ENCODE data around the gene QDPR.

The QDPR gene

GRCh38 chr4:17528551-17529165 is 16.8 kb upstream of the QDPR start:
- Histone ChIP-seq H4K20me1 (ENCODE audit: insufficient read depth, low read length) (no peaks in the 10 kb centered on the region), H3K36me3 (replicated peaks; ENCODE audit: insufficient read depth, low read length) (no peaks in the 10 kb centered on the region), H3K9me2 (replicated peaks; ENCODE audit: insufficient read depth, low read length) (no peaks in the 10 kb centered on the region), H3K9me3 (replicated peaks; ENCODE audit: insufficient read depth, low read length) (no peaks in the 10 kb centered on the region), H3K4me1 (ENCODE audit: low read length) (no peaks in the 10 kb centered on the region), H3K9ac (ENCODE audit: low read length) (no peak overlapping the region), H3K4me2 (ENCODE audit: low read depth, low read length) (no peak overlapping the region), H3K4me3 (ENCODE audit: low read length) (no peak overlapping the region), H3F3A (ENCODE audit: insufficient read depth, low read length) (no peaks in the 10 kb centered on the region), H2AFZ (ENCODE audit: low read length) (no peak overlapping the region), H3K27ac (ENCODE audit: low read length) (no peak overlapping the region), H3K79me2 (ENCODE audit: low read length) (no peaks in the 10 kb centered on the region), H3K27me3 (replicated peaks; ENCODE audit: insufficient read depth, low read length) (no peaks in the 10 kb centered on the region)
- TF ChIP-seq CTCF (IDR thresholded peaks at IDR 0.05; ENCODE audit: low read length) (no peak), EZH2phosphoT487 (IDR thresholded peaks at IDR 0.05; ENCODE audit: low read length) (no peak), EZH2 (optimal IDR thresholded peaks at IDR 0.05; ENCODE audit: low read depth, low read length) (no peak)
- DNase-seq = no peak

- H3K36me3 ChIP-seq (replicated peaks; ENCODE audit: insufficient read depth, low read length) = no peaks in the 10 kb centered on the region
- H3K27ac ChIP-seq (ENCODE audit: low read length) = no peak overlapping the region
- DNase-seq = no peak
- no peaks in the 10 kb centered on the region for H3K27me3 ChIP-seq (replicated peaks; ENCODE audit: insufficient read depth, low read length)
- no peaks in the 10 kb centered on the region for H4K20me1 ChIP-seq (ENCODE audit: insufficient read depth, low read length)
- no peaks in the 10 kb centered on the region for H3K9me3 ChIP-seq (replicated peaks; ENCODE audit: insufficient read depth, low read length)
- H2AFZ ChIP-seq (ENCODE audit: low read length) = no peak overlapping the region
- no peak overlapping the region for H3K9ac ChIP-seq (ENCODE audit: low read length)
- no peaks in the 10 kb centered on the region for H3K79me2 ChIP-seq (ENCODE audit: low read length)
- H3K9me2 ChIP-seq (replicated peaks; ENCODE audit: insufficient read depth, low read length) = no peaks in the 10 kb centered on the region
- TF ChIP-seq EZH2phosphoT487 (IDR thresholded peaks at IDR 0.05; ENCODE audit: low read length) = no peak
- no peak for TF ChIP-seq EZH2 (optimal IDR thresholded peaks at IDR 0.05; ENCODE audit: low read depth, low read length)
- no peak for TF ChIP-seq CTCF (IDR thresholded peaks at IDR 0.05; ENCODE audit: low read length)
- H3F3A ChIP-seq (ENCODE audit: insufficient read depth, low read length) = no peaks in the 10 kb centered on the region
- H3K4me2 ChIP-seq (ENCODE audit: low read depth, low read length) = no peak overlapping the region
- H3K4me1 ChIP-seq (ENCODE audit: low read length) = no peaks in the 10 kb centered on the region
- no peak overlapping the region for H3K4me3 ChIP-seq (ENCODE audit: low read length)
Observed at GRCh38 chr4:17526695-17527477, 15.0 kb upstream of the QDPR start.

DNA sequence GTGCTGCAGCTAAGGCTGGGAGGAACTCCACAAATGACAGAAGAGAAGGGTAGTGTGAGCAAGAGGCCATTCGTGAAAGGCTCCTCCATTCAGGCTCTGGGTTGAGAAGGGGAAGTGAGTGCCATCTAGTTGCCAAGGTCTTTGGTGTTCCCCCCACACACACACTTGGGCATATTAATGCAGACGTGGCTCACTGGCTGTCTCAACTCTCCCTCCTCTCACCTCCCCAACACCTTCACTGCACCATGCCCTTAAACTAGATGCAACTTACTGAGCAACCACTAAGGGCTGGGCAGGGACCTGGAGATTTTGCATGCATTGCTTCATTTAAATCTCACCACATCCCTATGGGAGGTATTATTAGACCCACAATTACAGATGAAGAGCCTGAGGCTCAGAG is 11.8 kb upstream of the QDPR start:
- H3K27ac ChIP-seq (ENCODE audit: low read length) = no peak overlapping the region
- TF ChIP-seq CTCF (IDR thresholded peaks at IDR 0.05; ENCODE audit: low read length) (no peak), EZH2 (optimal IDR thresholded peaks at IDR 0.05; ENCODE audit: low read depth, low read length) (no peak), EZH2phosphoT487 (IDR thresholded peaks at IDR 0.05; ENCODE audit: low read length) (no peak)
- no peaks in the 10 kb centered on the region for H3K9me2 ChIP-seq (replicated peaks; ENCODE audit: insufficient read depth, low read length)
- H3K27me3 ChIP-seq (replicated peaks; ENCODE audit: insufficient read depth, low read length) = no peaks in the 10 kb centered on the region
- no peak overlapping the region for H3K4me2 ChIP-seq (ENCODE audit: low read depth, low read length)
- no peaks in the 10 kb centered on the region for H3K36me3 ChIP-seq (replicated peaks; ENCODE audit: insufficient read depth, low read length)
- no peaks in the 10 kb centered on the region for H3F3A ChIP-seq (ENCODE audit: insufficient read depth, low read length)
- H3K4me1 ChIP-seq (ENCODE audit: low read length) = no peaks in the 10 kb centered on the region
- DNase-seq = no peak
- H3K79me2 ChIP-seq (ENCODE audit: low read length) = no peaks in the 10 kb centered on the region
- no peaks in the 10 kb centered on the region for H3K9me3 ChIP-seq (replicated peaks; ENCODE audit: insufficient read depth, low read length)
- H2AFZ ChIP-seq (ENCODE audit: low read length) = no peak overlapping the region
- no peak overlapping the region for H3K4me3 ChIP-seq (ENCODE audit: low read length)
- no peak overlapping the region for H3K9ac ChIP-seq (ENCODE audit: low read length)
- H4K20me1 ChIP-seq (ENCODE audit: insufficient read depth, low read length) = no peaks in the 10 kb centered on the region

All from MM.1S (cell line).